ENCODE data around the gene MUC4. TPM values are rescaled to one million over a fixed set of nuclear protein-coding genes. Genes with fewer than 3 reads are reported as not detected.

MUC4 gene
- total RNA-seq, 4 donors from 2014 or later = not detected

DNA sequence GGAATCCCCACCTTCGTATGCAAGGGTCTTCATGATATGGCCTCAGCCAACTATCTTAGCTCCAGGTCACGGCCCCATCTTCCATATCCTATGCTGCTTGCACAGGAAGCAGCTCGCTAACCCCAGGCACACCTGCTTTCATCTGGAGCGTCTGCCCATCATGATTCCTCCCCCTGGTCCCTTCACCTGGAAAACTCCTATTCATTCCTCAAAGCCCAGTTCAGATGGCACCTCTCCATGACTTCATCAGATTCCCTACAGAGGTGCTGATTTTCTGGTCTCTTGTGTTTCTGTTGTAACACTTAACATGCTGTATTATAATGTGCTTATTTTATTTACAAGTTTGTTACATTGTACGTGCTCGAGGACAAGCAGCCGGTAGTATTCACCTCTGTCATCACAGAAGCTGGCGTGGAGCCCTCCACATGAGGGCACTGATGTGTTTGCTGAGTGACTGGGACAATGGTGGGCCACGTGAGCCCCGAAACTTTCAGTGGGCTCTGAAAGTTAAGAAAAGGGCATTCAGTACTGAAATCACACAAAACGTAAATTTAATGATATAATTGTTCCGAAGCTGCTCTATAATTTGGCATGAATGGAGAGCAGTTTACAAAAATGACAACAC lies 74.8 kb downstream of the MUC4 start:
- no peak for TF ChIP-seq POLR2A (IDR thresholded peaks at IDR 0.05)
- TF ChIP-seq, protein P1, sequence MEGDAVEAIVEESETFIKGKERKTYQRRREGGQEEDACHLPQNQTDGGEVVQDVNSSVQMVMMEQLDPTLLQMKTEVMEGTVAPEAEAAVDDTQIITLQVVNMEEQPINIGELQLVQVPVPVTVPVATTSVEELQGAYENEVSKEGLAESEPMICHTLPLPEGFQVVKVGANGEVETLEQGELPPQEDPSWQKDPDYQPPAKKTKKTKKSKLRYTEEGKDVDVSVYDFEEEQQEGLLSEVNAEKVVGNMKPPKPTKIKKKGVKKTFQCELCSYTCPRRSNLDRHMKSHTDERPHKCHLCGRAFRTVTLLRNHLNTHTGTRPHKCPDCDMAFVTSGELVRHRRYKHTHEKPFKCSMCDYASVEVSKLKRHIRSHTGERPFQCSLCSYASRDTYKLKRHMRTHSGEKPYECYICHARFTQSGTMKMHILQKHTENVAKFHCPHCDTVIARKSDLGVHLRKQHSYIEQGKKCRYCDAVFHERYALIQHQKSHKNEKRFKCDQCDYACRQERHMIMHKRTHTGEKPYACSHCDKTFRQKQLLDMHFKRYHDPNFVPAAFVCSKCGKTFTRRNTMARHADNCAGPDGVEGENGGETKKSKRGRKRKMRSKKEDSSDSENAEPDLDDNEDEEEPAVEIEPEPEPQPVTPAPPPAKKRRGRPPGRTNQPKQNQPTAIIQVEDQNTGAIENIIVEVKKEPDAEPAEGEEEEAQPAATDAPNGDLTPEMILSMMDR (IDR thresholded peaks at IDR 0.05) = no peak
- no peak for TF ChIP-seq EP300 (IDR thresholded peaks at IDR 0.05)
- no peaks in the 10 kb centered on the region for H3K4me1 ChIP-seq
- no peaks in the 10 kb centered on the region for H3K27me3 ChIP-seq
- no peaks in the 10 kb centered on the region for H3K9me3 ChIP-seq
- H3K27ac ChIP-seq = no peak overlapping the region
- peaks cover 0 to 28% (median 0%) of the 10 kb centered on the region in 3 donors for H3K36me3 ChIP-seq
- no peak overlapping the region for H3K4me3 ChIP-seq
- WGBS, 2 donors = 87 to 90% methylated on average over 12 of the region's 12 CpGs
- no peak for DNase-seq (ENCODE audit: low spot score in 2 of 2)

DNA sequence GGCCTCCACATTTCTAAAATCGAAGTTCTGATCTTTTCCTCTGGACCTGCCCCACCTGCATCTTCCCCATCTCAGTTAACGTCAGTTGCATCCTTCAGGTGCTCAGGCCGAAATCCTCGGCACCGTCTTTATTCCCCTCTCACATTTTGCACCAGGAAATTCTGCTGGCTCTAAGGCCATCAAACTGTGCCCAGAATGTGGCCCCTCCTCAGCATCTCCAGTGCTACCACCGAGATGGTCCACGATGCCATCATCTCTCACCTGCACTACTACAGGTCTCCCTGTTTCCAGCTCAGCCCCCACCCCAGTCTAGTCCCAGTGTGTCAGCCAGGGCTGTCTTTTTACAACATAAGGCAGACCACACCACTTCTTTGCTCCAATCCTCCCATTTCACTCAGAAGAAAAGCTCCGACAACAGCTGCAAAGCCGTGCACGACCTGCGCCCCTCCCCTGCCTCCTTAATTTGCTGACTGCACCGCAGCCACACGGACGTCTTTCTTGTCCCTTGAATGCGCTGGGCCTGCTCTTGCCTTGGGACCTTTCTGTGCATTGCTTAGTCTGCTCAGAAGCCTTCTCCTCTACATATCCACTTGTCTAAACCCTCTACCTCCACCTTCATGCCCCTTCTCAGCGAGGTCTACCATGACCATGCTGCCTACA lies 76.6 kb downstream of the MUC4 start:
- Histone ChIP-seq H3K36me3 (peaks cover 0 to 44% (median 0%) of the 10 kb centered on the region in 3 donors), H3K27ac (no peak overlapping the region), H3K4me3 (no peak overlapping the region), H3K9me3 (no peaks in the 10 kb centered on the region), H3K4me1 (no peaks in the 10 kb centered on the region), H3K27me3 (no peaks in the 10 kb centered on the region)
- 77 to 89% methylated on average over 16 of the region's 16 CpGs for whole genome bisulfite sequencing, 2 donors
- DNase-seq (ENCODE audit: low spot score in 2 of 2) = no peak
- no peak for TF ChIP-seq EP300 (IDR thresholded peaks at IDR 0.05)
- TF ChIP-seq, protein P1 (IDR thresholded peaks at IDR 0.05) = no peak
- TF ChIP-seq POLR2A (IDR thresholded peaks at IDR 0.05) = no peak

DNA sequence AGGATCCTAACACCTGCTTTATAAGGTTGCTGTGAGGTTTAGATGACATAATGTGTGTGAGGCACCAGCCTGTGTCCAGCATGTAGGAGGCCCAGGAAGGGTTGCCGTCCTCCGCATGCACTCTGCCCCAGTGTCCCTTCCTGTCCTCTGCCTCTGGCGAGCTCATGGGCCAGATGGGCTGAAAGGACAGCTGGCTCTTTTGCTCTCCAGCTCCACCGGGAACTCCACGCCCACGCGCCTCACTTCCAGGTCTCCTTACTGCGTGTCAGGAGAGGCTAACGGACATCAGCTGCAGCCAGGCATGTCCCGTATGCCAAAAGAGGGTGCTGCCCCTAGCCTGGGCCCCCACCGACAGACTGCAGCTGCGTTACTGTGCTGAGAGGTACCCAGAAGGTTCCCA lies 78.8 kb downstream of the MUC4 start:
- DNase-seq (ENCODE audit: low spot score in 2 of 2) = no peak
- 68% methylated on average over 12 of the region's 12 CpGs for WGBS, 2 donors
- peaks cover 0 to 53% (median 0%) of the 10 kb centered on the region in 3 donors for H3K36me3 ChIP-seq
- no peaks in the 10 kb centered on the region for H3K27me3 ChIP-seq
- H3K27ac ChIP-seq = no peak overlapping the region
- H3K4me1 ChIP-seq = no peaks in the 10 kb centered on the region
- H3K4me3 ChIP-seq = no peak overlapping the region
- H3K9me3 ChIP-seq = no peaks in the 10 kb centered on the region
- no peak for TF ChIP-seq EP300 (IDR thresholded peaks at IDR 0.05)
- TF ChIP-seq, protein P1 (IDR thresholded peaks at IDR 0.05) = no peak
- no peak for TF ChIP-seq POLR2A (IDR thresholded peaks at IDR 0.05)

DNA sequence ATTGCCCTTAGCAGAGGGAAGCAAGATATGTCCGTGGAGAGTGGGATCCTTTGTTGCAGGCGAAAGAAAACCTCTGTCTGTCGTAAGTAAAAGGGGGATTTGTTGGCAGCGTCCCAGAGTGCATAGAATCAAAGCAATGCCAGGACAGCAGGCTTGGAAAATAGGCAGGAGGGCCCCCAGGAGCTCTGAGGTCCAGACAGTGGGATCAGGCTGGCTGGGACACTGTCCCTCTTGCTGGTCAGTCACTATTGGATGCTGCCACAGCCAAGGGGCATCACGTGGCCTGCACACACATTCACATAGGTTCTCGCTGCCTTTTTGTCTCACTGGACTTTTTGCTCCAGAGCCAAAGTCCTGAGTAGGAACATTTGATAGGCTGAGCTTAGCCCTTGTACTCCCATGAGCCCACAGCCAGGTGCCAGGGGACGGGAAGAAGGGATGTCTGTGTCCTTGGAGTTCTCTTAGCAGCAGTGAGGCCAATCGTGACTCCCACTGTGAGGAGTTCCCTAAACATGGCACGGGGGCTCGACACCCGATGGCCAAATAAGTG lies 80.3 kb downstream of the MUC4 start:
- Histone ChIP-seq H3K27ac (no peak overlapping the region), H3K9me3 (no peaks in the 10 kb centered on the region), H3K4me1 (no peaks in the 10 kb centered on the region), H3K36me3 (peaks cover 0 to 46% (median 0%) of the 10 kb centered on the region in 3 donors), H3K27me3 (no peaks in the 10 kb centered on the region), H3K4me3 (no peak overlapping the region)
- WGBS, 2 donors = 86 to 87% methylated on average over 11 of the region's 11 CpGs
- TF ChIP-seq EP300 (IDR thresholded peaks at IDR 0.05) = no peak
- no peak for TF ChIP-seq POLR2A (IDR thresholded peaks at IDR 0.05)
- TF ChIP-seq, protein P1 (IDR thresholded peaks at IDR 0.05) = no peak
- no peak for DNase-seq (ENCODE audit: low spot score in 2 of 2)
